CD4-positive, alpha-beta T cell treated with Interleukin-10 for 1 hour (primary cell): ENCODE measurements around the gene ABCB8.

Experiments used
- DNase-seq: peaks from one replicate; pipeline ENCODE4 v3.0.0-alpha.2; 2020

ABCB8 gene

DNA sequence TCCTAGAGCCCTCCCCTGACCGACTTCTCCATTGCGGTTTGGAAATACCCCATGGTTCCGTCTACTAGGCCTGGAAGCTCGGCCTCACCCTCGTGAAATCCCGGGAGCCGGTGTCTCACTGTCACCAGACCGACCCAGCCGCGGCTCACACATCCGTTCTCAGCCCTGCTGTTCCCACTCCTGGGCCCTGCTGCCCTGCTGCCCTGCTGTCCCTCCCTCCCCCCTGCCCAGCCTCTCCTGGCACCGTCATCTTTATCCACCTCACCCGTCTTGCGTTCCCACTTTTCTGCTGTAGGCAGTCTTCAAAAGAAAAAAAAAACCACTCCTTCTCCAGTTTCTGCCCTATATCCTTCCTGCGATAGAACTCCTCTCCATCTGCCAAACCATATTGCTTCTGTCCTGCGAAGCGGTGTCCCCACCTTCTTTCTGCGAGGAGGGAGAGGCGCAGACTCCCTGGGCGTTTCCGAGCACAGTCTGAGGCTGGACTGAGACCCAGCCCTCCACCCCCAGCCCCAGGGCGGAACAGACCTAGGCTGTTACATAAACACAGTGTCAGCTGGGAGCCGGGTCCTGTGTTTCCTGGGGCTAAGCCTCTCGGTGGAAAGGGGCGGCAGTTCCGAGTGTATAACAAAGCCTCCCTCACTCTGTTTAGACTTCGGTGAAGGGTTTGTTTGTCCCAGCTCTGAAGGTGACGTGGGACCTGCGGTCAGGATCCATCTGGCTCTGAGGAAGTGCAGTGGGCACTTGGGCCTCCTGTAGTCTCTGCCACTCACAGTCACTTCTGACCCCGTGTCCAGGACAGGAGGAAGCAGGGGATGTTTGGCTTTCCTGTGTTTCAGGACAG lies 60.8 kb downstream of the ABCB8 start:
- no peak for DNase-seq

DNA sequence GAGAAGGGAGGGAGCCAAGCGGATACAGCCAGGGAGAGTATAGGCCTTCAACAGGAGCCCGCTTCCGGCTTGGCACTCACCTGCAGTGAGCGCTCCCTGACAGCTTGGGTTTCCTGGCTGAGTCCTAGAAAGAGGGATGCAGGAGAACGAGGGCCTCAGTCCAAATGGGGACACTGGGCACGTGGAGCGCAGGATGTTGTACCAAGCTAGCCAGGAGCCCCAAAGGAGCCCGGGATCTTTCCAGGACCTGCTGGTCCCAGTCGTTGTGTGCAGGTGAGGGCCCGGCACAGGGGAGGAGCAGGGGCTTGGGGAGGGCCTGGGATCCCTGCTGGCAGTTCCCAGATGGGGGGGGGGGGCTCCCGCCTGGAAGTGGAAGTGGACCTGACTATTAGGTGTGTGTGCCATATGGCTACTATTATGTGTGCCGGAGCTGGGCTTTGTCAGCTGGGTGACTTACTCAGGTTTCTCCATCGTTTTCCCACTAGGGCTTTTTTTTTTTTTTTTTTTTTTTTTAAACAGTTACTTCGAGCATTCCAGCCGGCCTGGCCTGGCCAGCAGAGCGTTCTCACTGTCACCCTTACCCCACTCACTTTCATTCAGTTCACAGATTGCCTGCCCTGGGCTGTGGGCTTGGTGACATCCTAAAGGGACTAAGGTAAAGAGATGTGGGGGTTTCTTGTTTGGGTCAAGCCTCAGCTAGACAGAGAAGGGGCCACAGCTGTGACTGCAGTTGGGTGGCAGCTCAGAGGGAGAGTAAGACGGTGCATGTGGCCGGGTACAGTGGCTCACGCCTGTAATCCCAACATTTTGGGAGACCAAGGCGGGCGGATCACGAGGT lies 61.9 kb downstream of the ABCB8 start:
- no peak for DNase-seq

- no peak for DNase-seq
Measured at GRCh38 chr7:151091003-151091402, 62.8 kb downstream of the ABCB8 start.

DNA sequence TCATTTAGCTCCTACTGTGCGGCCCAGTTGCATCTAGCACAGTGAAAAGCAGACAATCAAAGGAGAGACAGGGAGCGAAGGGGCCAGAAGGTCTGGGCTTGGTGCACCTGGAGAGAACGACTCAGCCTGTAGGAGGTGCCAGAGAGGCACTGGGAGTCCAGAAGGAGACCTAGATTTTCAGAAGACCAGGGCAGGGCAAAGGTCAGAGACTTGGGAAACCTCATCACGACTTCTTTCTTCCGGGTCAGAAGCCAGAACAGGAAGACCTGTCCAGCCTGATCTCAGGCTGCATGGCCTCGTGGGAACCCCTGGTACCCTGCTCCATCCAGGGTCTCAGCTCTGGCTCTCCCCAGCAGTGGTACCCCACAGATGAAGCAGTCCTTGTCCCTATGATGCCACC lies 63.2 kb downstream of the ABCB8 start:
- no peak for DNase-seq

DNA sequence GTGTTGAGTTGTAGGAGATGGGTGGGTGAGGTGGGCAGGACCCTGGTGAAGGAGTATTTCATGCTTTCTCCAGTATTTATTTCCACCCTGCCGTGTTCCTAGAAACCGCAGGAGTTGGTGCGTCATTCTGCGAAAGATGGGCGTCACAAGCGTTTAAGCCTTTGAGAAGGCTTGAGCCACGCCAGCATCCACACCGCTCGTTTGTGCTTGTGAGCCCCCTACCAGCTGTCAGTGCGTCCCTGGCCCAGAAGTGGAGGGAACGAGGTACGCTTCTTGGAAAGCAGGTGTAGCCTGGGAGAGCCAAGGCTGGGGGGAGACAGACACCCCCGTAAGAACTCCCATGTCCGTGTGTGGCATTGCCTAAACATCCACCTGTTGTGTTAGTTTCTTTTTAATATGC lies 63.7 kb downstream of the ABCB8 start:
- DNase-seq, result no peak

- DNase-seq, result no peak
Measured at GRCh38 chr7:151093748-151094147, 65.5 kb downstream of the ABCB8 start.

DNA sequence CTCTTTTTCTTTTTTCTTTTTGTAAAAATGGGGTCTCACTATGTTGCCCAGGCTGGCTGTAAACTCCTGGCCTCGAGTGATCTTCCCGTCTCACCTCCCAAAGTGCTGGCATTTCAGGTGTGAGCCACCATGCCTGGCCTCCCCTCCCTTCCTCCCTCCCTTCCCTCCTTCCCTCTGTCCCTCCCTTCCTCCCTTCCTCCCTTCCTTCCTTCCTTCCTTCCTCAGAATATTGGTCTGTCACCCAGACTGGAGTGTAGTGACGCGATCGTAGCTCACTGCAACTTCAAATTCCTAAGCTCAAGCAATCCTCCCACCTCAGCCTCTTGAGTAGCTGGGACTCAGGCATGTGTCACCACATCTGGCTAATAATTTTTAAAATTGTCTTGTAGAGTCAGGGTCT lies 66.4 kb downstream of the ABCB8 start:
- no peak for DNase-seq

DNA sequence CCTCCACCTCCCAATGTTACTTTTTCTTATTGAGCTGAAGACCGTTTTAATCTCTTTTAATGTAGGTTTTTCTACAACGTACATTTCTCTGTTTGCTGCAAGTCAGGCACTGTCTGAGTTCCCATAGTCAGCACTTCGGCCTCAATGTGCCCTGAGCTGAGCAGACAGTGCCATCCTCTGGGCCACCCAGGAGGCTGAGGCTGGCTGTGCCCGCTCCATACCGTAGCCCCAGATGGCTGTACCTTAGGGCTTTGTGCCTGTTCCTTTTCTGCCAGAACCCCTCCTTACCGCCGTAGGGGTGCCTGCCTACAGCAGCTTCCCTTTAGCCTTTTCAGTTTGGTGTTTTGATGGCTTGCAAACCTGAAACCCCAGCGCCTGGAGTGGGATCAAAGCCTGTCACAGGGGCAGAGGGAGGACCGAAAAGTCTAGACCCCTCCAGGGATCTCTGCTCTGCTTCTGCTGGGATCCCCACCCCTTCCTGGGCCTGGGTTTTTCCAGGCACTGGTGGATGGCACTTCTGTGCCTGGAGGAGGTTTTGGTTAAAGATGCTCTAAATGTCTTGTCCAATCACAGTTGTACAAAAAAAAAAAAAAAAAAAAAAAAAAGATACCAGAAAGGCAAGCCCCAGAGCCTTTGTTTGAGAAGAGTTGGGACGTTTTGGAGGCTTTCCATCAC lies 67.0 kb downstream of the ABCB8 start:
- no peak for DNase-seq

DNA sequence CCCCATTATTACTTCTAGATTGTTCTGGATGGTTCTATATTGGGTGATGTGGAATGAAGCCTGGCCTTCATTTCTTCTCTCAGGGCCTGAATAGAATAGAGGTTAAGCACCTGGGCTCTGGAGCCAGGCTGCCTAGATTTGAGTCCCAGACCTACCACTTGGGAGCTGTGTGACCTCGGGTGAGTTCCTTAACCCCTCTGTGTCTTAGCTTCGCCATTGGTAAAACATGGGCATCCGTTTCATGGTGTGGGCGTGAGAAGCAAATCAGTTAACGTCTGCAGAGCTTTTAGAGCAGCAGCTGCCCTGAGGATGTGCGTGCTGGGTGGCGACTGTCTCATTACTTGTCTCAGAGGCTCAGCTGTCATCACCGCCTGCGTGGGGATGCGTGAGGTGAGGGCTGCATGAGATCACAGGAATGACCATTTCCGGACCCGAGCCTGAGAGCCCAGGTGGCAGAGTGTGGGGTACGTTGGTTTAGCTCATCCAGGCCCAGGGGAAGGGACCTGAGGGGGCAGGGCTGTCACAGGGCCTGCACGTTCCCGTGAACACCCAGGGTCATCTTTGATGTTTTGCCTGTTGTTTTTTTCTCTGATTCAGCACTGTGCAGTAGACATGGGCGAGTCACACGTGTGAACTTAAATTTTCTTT lies 67.7 kb downstream of the ABCB8 start:
- DNase-seq, result no peak
